GM19023 (cell line): ENCODE data around the gene LCA5.
"Not testable (repeated sequence)": the region's sequence is repeated elsewhere in the genome, so short reads cannot be mapped to it uniquely, and the experiment has no call there.

Source experiments
- ATAC-seq: cut with Tn5 transposase; IDR thresholded peaks from one replicate; pipeline ENCODE4 v1.9.1; 2021; ENCODE audit warnings: mild to moderate bottlenecking, moderate library complexity; ENCODE audit not compliant: unreplicated experiment

The LCA5 gene

DNA sequence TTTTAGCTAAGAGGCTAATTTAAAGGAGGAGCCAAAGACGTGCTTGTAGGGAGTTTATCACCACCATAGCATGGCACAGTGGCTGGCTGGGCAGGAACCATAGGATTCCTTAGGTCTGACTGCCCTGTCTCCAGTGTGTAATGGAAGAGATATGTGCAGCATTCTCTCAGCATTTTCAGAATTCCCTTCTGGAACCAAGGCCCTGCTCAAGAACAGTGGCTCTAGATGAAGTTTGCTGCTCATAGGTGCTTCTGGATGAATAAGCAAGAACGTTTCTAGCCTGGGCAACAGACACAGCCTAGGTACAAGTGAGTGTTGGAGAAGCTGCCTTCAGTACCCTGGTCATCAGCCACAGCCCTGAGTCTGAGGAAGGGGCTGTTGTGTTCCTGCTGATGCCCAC is 69.1 kb downstream of the LCA5 start:
- no peak for ATAC-seq

DNA sequence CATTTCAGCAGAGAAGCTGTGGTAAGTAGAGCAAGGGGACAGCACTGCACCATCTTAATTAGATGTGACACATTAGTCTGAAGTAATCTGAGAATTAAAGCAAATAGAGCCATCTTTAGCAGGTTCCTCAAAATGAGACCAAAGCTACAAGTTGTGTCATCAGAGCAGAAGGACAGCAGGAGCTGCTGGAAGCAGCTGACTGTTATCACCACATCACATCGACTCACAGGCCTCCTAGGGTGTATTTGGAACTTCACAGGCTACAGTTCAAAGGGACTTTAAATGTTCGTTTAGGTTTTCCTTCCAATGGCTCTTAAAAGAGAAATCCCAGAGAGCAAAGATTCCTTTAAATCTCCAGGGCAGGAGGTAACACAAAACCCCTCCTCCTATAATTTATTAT is 69.5 kb downstream of the LCA5 start:
- no peak for ATAC-seq

DNA sequence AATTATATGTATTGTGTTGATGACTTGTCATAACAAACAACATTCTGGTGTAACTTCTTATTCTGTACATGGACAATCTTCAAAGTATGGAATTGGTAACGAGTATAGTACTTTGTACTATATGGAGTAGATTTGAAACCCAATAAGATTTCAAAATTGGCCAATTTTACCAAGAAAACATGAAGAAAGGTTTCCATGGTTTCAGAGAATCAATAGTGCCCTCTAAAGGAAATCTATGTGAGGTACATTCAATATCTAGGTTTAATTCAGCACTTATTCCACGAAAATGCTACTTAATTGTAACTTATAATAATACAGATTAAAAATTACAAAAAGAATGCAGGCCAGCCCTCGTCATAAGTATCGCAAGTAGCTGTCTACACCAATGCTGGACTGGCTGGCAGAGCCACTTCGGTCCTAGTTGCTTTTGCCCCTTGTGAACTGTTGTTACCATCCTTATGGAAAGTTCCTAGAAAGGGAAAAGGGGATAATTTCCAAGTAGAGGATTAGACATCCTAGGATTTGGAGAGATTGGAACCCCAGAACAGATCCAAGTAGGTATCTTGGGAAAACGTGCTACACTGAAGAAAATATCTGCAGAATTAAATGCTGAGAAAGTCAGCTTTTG is 70.9 kb downstream of the LCA5 start:
- no peak for ATAC-seq

DNA sequence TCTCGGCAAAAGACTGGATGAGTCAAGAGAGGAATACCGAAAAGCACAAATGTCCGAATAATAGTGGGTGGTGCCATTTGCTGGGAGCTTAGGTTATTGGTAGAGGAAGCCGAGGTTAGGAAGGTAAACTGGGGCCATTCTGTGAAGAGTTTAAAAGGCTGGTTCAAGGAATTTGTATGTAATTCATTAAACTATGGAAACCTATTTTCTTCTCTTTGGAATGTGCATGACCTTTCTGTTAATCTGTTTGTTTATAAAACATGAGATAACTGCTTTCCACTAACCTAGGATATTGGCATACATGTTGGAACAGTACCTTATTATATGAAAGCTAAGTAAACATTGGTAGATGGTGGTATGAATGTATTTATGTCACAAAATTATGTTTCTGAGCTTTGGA is 71.8 kb downstream of the LCA5 start:
- ATAC-seq: no peak

DNA sequence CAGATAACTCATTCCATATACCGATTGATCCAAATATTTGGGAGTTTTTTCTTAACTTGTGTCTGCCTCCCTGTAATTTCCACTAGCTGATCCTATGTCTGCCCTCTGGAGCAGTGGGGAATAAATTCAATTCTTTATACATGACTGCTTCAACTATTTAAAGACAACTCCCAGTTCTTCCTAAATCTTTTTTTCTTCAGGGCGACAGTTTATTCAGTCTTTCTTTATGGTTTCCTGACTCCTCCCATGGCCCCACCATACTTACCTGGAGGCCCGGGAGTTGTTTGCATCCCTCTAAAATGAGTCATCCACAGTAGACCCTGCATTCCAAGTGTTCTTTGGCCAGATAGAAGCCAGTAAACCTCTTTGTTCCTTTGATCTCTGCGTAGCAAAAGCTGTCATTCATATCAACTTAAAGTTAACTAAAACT is 73.6 kb downstream of the LCA5 start:
- ATAC-seq: no peak

DNA sequence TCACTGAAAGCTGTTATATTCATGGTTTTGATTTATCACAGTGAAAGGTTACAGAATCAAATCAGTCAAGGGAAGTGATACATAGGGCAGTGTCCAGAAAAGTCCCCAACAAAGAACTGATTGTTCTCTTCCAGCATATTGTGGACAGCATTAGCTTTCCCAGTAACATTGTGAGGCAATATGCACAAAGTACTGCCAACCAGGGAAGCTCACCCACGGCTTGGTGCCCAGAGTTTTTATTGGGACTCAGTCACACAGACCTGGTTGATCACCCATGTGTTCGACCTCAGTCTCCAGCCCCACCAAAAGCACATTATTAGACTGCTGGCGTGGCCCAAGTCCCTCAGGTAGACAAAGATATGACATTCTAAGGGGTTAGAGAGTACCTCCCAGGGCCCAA is 76.0 kb downstream of the LCA5 start:
- ATAC-seq: no peak

GRCh38 chr6:79455446-79455845 is 81.8 kb downstream of the LCA5 start:
- ATAC-seq: no peak

DNA sequence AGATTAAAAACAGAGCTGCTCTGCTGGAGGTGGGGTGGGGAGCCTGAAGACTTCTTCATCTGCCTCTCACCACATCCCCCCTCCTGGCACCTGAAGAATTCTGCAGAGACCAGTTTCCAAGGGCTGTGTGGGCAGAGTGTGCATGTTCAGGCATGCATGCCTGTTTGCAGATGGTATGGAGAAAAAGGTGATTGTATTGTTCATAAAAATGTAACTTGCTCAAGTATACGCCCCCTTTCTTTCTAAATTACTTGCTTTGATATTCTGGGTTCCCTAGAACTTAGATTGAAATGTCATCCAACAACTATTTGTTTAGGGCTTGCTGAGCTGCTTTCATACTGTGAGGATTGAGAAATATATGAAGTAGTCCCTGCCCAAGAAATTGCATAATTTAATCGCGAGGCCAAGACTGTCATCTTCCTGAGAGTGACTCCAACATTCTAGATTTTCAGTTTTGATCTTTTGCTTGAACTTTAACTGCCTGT is 83.6 kb downstream of the LCA5 start:
- ATAC-seq: no peak

- ATAC-seq: no peak
Measured at GRCh38 chr6:79450984-79451383, 86.2 kb downstream of the LCA5 start.

DNA sequence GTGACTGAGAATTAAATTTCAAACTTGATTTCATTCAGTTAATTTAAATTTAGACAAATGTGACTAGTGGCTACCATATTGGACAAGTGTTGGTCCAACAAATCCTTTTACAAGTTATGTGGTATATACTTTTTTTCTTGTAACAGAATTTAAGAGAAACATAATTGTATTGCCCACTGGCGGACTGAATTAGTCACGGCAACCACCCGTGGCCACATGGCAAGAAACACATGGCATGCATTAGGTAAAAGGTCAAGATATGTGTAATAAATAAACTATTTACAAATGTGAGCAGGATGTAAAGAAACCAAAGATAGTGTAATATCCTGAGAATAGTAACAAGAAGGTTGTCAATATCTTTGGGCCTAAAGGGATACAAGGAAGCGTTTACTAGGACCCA is 91.2 kb downstream of the LCA5 start:
- ATAC-seq: no peak

- not testable (repeated sequence) for ATAC-seq
Measured at GRCh38 chr6:79443876-79444275, 93.4 kb downstream of the LCA5 start.

- ATAC-seq: no peak
Measured at GRCh38 chr6:79441192-79441591, 96.0 kb downstream of the LCA5 start.

- peak; percentile 58 for ATAC-seq
Measured at GRCh38 chr6:79440598-79440997, 96.6 kb downstream of the LCA5 start.

DNA sequence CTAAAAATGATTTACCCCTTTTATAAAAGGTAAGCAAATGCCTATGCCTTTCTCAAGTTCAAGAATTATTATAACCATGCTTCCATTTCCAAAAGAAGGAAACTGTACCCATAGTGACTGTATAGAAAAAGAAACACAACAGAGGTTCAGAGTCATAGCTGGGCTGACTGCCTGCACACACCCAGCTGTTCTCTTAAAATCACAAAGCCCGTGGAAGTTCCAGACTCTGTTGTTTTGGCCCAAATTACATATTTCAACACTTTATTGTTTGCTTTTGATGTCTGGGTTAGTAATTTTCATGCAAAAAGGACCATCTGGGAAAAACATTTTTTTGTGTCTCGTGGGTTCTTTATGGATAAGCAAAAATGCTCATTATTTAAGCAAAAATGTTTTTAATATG is 99.2 kb downstream of the LCA5 start:
- no peak for ATAC-seq

DNA sequence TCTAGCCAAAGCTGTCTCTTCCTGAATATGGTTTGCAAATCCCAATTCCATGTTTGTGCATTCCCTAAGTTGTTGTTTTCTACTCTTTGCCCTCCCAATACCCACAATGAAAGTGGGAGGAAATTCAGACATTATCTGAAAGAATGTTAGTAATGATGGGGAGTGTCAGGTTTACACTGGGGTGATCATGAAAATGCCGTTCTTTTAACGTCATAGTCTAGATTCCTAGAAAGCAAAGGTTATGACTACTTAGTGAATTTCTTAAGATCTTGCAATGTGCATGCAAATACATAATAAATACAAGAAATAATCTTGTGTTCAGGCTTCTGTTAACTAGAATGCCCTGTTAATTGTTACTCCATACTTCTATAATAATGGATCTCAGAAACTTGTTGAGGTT is 101.0 kb downstream of the LCA5 start:
- ATAC-seq: no peak

DNA sequence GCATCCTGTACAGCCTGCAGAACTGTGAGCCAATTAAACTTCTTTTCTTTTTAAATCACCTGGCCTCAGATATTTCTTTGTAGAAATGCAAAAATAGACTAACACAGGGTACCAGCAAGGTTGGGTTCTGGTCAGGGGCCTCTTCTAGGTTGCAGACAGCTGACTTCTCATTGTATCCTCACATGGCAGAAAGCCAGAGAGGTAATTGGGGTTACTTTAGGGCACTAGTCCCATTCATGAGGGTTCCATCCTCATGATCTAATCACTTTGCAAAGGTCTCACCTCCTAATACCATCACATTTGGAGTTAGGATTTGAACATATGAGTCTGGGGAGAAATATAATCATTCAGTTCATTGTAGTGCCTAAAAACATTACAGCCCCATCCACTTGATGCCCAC is 101.5 kb downstream of the LCA5 start:
- ATAC-seq: no peak
